HepG2 (cell line): ENCODE results near the gene NCAPG.

ENCODE experiments used
- CHCHD3 ChIP-seq: sonication (generic); formaldehyde crosslinking; IDR thresholded peaks from 2 replicates; pipeline ENCODE4 v1.8.0; 2022; ENCODE audit warnings: mild to moderate bottlenecking, missing genetic modification reagents, moderate library complexity
- E2F2 ChIP-seq: sonication (generic); formaldehyde crosslinking; IDR thresholded peaks from 2 replicates; pipeline ENCODE4 v1.4.0; 2020; ENCODE audit warnings: missing genetic modification reagents, borderline replicate concordance
- GABPA ChIP-seq, 2 experiments: IDR thresholded peaks; 2 replicates each; pipeline ENCODE4 v1.6.1; 2011 to 2016; ENCODE audit warnings: low read depth in 2 of 2, low read length in 1 of 2, missing biosample characterization in 1 of 2, missing genetic modification characterization in 1 of 2
- IRF9 ChIP-seq: sonication (generic); formaldehyde crosslinking; IDR thresholded peaks from 2 replicates; pipeline ENCODE4 v1.8.0; 2022; ENCODE audit warnings: missing genetic modification reagents, mild to moderate bottlenecking, borderline replicate concordance
- MTF1 ChIP-seq: sonication (generic); formaldehyde crosslinking; IDR thresholded peaks from 2 replicates; pipeline ENCODE4 v1.5.0; 2020; ENCODE audit warnings: missing genetic modification reagents
- NFRKB ChIP-seq: fragments of 450-650 bp; IDR thresholded peaks from 2 replicates; pipeline ENCODE4 v1.6.1; 2017
- SIN3B ChIP-seq: fragments of 150-350 bp; IDR thresholded peaks from 2 replicates; pipeline ENCODE4 v1.6.1; 2014; ENCODE audit warnings: low read length
- ZSCAN20 ChIP-seq: sonication (generic); formaldehyde crosslinking; IDR thresholded peaks from 2 replicates; pipeline ENCODE4 v1.4.0; 2020; ENCODE audit warnings: missing genetic modification reagents, mild to moderate bottlenecking, borderline replicate concordance
- TF ChIP-seq, protein P1 (sequence below): sonication (generic); formaldehyde crosslinking; IDR thresholded peaks from 2 replicates; pipeline ENCODE4 v1.5.1; 2020; ENCODE audit warnings: mild to moderate bottlenecking, missing genetic modification reagents, moderate library complexity

- no peak for TF ChIP-seq NFRKB
- TF ChIP-seq IRF9 (CRISPR knock-in tag) = no peak
- TF ChIP-seq, protein P1, sequence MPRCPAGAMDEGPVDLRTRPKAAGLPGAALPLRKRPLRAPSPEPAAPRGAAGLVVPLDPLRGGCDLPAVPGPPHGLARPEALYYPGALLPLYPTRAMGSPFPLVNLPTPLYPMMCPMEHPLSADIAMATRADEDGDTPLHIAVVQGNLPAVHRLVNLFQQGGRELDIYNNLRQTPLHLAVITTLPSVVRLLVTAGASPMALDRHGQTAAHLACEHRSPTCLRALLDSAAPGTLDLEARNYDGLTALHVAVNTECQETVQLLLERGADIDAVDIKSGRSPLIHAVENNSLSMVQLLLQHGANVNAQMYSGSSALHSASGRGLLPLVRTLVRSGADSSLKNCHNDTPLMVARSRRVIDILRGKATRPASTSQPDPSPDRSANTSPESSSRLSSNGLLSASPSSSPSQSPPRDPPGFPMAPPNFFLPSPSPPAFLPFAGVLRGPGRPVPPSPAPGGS (CRISPR knock-in tag) = no peak
- no peak for TF ChIP-seq CHCHD3
- no peak for TF ChIP-seq GABPA (IDR thresholded peaks at IDR 0.05; ENCODE audit: low read depth, low read length)
- no peak for TF ChIP-seq GABPA (CRISPR knock-in tag; IDR thresholded peaks at IDR 0.05; ENCODE audit: low read depth)
- TF ChIP-seq SIN3B = no peak
- TF ChIP-seq ZSCAN20 (CRISPR knock-in tag) = no peak
- TF ChIP-seq MTF1 (CRISPR knock-in tag) = no peak
- no peak for TF ChIP-seq E2F2
These were observed 2.0 kb downstream of the NCAPG start for GRCh38 chr4:17812801-17813200.
